CD4-positive, alpha-beta T cell (primary cell): ENCODE measurements around the gene COL20A1. TPM values are rescaled to one million over a fixed set of nuclear protein-coding genes. Genes with fewer than 3 reads are reported as not detected.

Source experiments
- ATAC-seq: fragments of 200-7000 bp; cut with Tn5 transposase; one replicate; pipeline ENCODE4 v1.10.0; 2022; ENCODE audit warnings: mild to moderate bottlenecking; ENCODE audit not compliant: poor library complexity
- CTCF ChIA-PET: fragments of 350-600 bp; sonication (Branson Sonifier 250); formaldehyde crosslinking; loops from one replicate; lab custom pipeline; 2021; ENCODE audit warnings: antibody characterized with exemption, inconsistent platforms; lab: Charles Lee
- POLR2A ChIA-PET: fragments of 350-600 bp; sonication (Branson Sonifier 250); formaldehyde crosslinking; loops from one replicate; lab custom pipeline; 2021; ENCODE audit warnings: antibody characterized with exemption, inconsistent platforms; lab: Charles Lee
- DNase-seq, 14 experiments: peaks; one replicate each; pipeline ENCODE4 v3.0.0-alpha.2; 2013 to 2020; ENCODE audit warnings: mixed read lengths in 2 of 14
- H3K27ac ChIP-seq, 2 donors: one replicate each; pipeline versions ENCODE4 v1.5.1 to v1.7.0; 2013; ENCODE audit warnings: low read length in 2 of 2, low read depth in 1 of 2, mild to moderate bottlenecking in 1 of 2
- H3K27me3 ChIP-seq, 2 experiments: 1 replicate in 1 of 2; 2 replicates in 1 of 2; pipeline versions ENCODE4 v1.6.1 to v1.7.0; 2013; ENCODE audit warnings: low read length in 2 of 2, control low read depth in 1 of 2, mild to moderate bottlenecking in 1 of 2, moderate library complexity in 1 of 2; ENCODE audit not compliant: insufficient read depth in 2 of 2, control insufficient read depth in 1 of 2
- H3K36me3 ChIP-seq: one replicate; pipeline ENCODE4 v1.6.1; 2013; ENCODE audit warnings: low read length, control low read depth; ENCODE audit not compliant: insufficient read depth
- H3K4me1 ChIP-seq: one replicate; pipeline ENCODE4 v1.6.1; 2013; ENCODE audit warnings: low read length, control low read depth; ENCODE audit not compliant: insufficient read depth
- H3K4me3 ChIP-seq: one replicate; pipeline ENCODE4 v1.5.1; 2013; ENCODE audit warnings: mild to moderate bottlenecking, low read length, moderate library complexity
- H3K9me3 ChIP-seq, 2 experiments: 1 replicate in 1 of 2; 2 replicates in 1 of 2; pipeline versions ENCODE4 v1.6.1 to v1.7.0; 2013; ENCODE audit warnings: low read length in 2 of 2, mild to moderate bottlenecking in 2 of 2, control low read depth in 1 of 2, moderate library complexity in 1 of 2; ENCODE audit not compliant: control insufficient read depth in 1 of 2, insufficient read depth in 1 of 2
- H3K27ac Mint-ChIP-seq: one replicate; pipeline ENCODE4 v1.8.0; 2020; ENCODE audit warnings: mixed read lengths
- H3K27me3 Mint-ChIP-seq: one replicate; pipeline ENCODE4 v1.8.0; 2021; ENCODE audit warnings: mixed read lengths
- H3K36me3 Mint-ChIP-seq: one replicate; pipeline ENCODE4 v1.8.0; 2021; ENCODE audit warnings: low read depth, mixed read lengths
- H3K4me1 Mint-ChIP-seq: one replicate; pipeline ENCODE4 v1.8.0; 2021; ENCODE audit warnings: low read depth, mixed read lengths
- H3K4me3 Mint-ChIP-seq: one replicate; pipeline ENCODE4 v1.8.0; 2020; ENCODE audit warnings: mild to moderate bottlenecking, mixed read lengths
- H3K9me3 Mint-ChIP-seq: one replicate; pipeline ENCODE4 v1.8.0; 2020; ENCODE audit warnings: mixed read lengths
- intact Hi-C, 2 experiments: fragments of 100-400 bp; cut with DNase I in 1 of 2; cut with micrococcal nuclease in 1 of 2; formaldehyde crosslinking; loops; one replicate each; pipeline versions ENCODE4 v1.15.1 to v1.9.0; 2023 to 2025; cut with DNase I, micrococcal nuclease
- total RNA-seq, 174 experiments: library from RNA in 2 of 174; stranded (reverse) in 2 of 174; gene quantifications; one replicate each; pipeline ENCODE4 v1.2.3 and lab custom pipeline; 2021 to 2026
- TF ChIP-seq, protein P1 (sequence below): fragments of 200-600 bp; IDR thresholded peaks from one replicate; pipeline ENCODE4 v1.8.0; 2022; ENCODE audit warnings: antibody characterized with exemption, mild to moderate bottlenecking

Gene COL20A1
- total RNA-seq, 2 experiments from 2014 or later: 0.03 TPM; not detected in 1

DNA sequence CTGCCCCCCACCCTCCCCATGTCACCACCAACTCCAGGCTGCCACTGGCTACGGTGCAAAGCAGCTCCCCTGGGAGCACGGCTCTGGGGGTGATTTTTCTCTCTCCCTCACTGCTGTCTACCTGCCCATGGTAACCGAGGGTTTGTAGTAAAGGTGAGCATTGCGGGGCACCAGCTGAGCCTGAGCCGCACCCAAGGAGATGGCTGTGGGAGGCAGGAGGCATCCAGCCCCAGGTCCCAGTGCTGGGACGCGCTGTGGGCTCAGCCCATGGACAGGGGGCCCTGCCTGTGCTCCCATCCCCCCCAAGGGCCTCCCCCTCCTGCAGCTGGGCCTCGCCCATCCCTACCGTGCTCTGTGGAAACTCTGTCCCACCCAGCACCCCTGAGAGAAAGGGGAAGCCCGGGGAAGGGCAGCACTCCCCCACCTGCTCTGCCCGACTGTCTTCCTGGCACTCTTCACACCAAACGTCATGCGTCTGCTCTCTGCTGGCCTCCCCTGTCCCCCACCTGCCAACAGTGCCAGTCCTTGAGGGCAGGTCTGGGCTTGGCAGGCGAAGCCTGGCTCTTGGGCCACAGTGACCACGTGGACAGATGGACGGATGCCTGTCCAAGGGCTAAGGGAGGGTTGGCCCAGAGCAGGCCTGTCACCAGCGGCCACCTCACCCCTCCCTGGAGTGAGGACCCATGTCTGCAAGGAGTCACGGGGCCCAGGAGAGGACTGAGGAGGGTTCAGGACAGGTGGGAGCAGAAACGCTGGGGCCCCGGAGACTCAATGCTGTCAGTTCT lies 72.0 kb downstream of the COL20A1 start:
- H3K27ac Mint-ChIP-seq: no peak overlapping the region
- Histone ChIP-seq H3K4me1 (peaks cover 6% of the 10 kb centered on the region), H3K36me3 (no peaks in the 10 kb centered on the region), H3K9me3 (peaks cover 0 to 17% of the 10 kb centered on the region in 2 experiments), H3K27me3 (peaks cover 31 to 33% of the 10 kb centered on the region in 2 experiments), H3K4me3 (no peak overlapping the region), H3K27ac (no peak overlapping the region)
- ATAC-seq (no peak), DNase-seq (no peak)
- H3K36me3 Mint-ChIP-seq: no peaks in the 10 kb centered on the region
- H3K4me3 Mint-ChIP-seq: no peak overlapping the region
- CTCF ChIA-PET: no interaction called here
- intact Hi-C loops: no loop called here
- no peaks in the 10 kb centered on the region for H3K9me3 Mint-ChIP-seq
- peaks cover 18% of the 10 kb centered on the region for H3K27me3 Mint-ChIP-seq
- POLR2A ChIA-PET: no interaction called here
- H3K4me1 Mint-ChIP-seq: no peaks in the 10 kb centered on the region
- TF ChIP-seq, protein P1, sequence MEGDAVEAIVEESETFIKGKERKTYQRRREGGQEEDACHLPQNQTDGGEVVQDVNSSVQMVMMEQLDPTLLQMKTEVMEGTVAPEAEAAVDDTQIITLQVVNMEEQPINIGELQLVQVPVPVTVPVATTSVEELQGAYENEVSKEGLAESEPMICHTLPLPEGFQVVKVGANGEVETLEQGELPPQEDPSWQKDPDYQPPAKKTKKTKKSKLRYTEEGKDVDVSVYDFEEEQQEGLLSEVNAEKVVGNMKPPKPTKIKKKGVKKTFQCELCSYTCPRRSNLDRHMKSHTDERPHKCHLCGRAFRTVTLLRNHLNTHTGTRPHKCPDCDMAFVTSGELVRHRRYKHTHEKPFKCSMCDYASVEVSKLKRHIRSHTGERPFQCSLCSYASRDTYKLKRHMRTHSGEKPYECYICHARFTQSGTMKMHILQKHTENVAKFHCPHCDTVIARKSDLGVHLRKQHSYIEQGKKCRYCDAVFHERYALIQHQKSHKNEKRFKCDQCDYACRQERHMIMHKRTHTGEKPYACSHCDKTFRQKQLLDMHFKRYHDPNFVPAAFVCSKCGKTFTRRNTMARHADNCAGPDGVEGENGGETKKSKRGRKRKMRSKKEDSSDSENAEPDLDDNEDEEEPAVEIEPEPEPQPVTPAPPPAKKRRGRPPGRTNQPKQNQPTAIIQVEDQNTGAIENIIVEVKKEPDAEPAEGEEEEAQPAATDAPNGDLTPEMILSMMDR: no peak

GRCh38 chr20:63365601-63366389 lies 72.8 kb downstream of the COL20A1 start:
- Histone ChIP-seq H3K9me3 (peaks cover 0 to 10% of the 10 kb centered on the region in 2 experiments), H3K27ac (no peak overlapping the region), H3K4me3 (no peak overlapping the region), H3K36me3 (no peaks in the 10 kb centered on the region), H3K27me3 (peaks cover 24 to 25% of the 10 kb centered on the region in 2 experiments), H3K4me1 (peaks cover under 1% of the 10 kb centered on the region)
- POLR2A ChIA-PET: no interaction called here
- Mint-ChIP-seq H3K27ac (no peak overlapping the region), H3K36me3 (no peaks in the 10 kb centered on the region), H3K9me3 (no peaks in the 10 kb centered on the region), H3K4me3 (no peak overlapping the region), H3K27me3 (peaks cover 18% of the 10 kb centered on the region), H3K4me1 (no peaks in the 10 kb centered on the region)
- DNase-seq (no peak), ATAC-seq (no peak)
- CTCF ChIA-PET: no interaction called here
- TF ChIP-seq, protein P1: no peak
- intact Hi-C loops: no loop called here

GRCh38 chr20:63366390-63367365 lies 73.7 kb downstream of the COL20A1 start:
- no peak overlapping the region for H3K4me3 Mint-ChIP-seq
- Histone ChIP-seq H3K27me3 (peaks cover 21 to 22% of the 10 kb centered on the region in 2 experiments), H3K27ac (no peak overlapping the region), H3K9me3 (peaks cover 0 to 11% of the 10 kb centered on the region in 2 experiments), H3K4me1 (no peaks in the 10 kb centered on the region), H3K4me3 (no peak overlapping the region), H3K36me3 (no peaks in the 10 kb centered on the region)
- no peak overlapping the region for H3K27ac Mint-ChIP-seq
- ChIA-PET POLR2A (no interaction called here), CTCF (no interaction called here)
- no peaks in the 10 kb centered on the region for H3K36me3 Mint-ChIP-seq
- TF ChIP-seq, protein P1: no peak
- ATAC-seq (no peak), DNase-seq (no peak)
- intact Hi-C loops: no loop called here
- no peaks in the 10 kb centered on the region for H3K9me3 Mint-ChIP-seq
- H3K4me1 Mint-ChIP-seq: no peaks in the 10 kb centered on the region
- peaks cover 18% of the 10 kb centered on the region for H3K27me3 Mint-ChIP-seq
